Fibroblast of peridontal ligament (primary cell): ENCODE results near the gene PTH2.

ENCODE experiments used
- DNase-seq: peaks from one replicate; pipeline ENCODE4 v3.0.0-alpha.2; 2010; ENCODE audit errors: extremely low read depth

Gene PTH2

DNA sequence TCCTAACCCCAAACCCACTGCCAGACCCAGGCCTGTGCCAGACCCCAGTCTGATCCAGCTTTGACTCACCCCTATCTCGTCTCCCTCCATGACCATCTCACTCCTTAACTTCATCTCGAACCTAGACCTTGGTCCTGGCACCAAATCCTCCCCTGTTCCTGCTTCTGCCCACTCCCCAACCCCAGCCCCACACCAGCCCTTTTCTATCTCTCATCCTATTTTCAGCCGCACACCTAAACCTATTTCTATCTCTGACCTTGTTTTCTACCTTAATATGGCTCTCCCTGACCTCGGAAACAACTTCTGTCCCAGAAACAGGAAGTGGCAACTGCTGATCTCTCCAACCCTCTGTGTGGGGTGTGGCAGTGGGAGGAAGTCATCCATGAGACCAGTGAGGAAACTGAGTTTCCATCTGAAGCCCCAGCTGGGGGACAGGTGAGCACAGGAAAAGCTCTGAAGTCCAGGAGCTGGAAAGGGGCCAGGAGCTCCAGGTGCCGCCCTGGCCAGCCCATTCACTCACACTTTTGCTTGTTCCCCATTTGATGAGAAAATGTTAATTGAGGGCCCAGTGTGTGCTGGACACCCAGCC is 13.7 kb downstream of the PTH2 start:
- no peak for DNase-seq

DNA sequence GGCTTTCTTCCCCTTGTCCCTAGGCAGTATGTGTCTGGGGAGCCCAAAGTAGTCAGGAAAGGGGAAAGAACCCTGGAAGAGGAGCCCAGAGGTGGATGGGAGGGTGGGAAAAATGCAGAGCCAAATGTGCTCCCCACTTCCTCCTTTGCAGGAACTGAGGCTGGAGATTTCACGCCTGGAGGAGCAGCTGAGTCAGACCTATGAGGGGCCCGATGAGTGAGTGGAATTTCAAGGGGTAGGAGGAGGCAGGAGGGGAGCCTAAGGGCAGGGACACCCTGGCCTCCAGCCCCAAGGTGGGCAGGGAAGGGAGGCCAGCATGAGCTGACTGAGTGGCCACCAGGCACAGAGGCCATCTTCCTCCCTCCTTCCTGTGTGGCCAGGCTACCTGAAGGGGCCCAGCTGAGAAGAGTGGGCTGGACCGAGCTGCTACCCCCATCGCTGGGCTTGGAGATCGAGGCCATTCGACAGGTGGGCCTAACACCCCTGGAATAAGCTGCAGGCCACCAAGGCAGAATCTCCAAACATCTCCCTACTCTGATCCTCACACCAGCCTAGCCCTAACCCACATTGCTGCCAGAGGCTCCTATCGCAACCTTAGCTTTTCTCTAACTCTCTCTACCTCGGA is 14.3 kb downstream of the PTH2 start:
- DNase-seq, result no peak

DNA sequence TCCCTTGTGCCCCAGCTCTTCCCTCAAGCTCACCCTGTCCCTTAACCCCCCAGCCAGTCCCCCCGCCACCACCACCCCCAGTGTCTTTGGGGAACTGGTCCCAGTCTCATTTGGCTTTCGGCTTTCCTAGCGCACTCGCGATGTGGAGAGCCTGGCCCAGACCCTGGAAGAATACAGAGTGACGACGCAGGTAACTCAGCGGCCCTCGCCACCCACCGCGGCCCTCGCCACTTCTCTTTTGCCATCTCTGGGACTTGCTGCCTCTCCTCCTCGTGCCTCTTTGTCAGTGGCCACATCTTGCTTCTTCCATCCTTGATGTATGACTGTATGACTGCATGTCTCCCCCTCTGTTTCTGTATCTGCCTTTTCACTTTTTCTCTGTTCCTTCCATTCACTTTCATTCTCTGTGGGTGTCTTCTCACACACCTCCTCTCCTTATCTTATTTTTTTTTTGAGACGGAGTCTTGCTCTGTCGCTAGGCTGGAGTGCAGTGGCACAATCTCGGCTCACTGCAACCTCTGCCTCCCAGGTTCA is 15.7 kb downstream of the PTH2 start:
- no peak for DNase-seq

DNA sequence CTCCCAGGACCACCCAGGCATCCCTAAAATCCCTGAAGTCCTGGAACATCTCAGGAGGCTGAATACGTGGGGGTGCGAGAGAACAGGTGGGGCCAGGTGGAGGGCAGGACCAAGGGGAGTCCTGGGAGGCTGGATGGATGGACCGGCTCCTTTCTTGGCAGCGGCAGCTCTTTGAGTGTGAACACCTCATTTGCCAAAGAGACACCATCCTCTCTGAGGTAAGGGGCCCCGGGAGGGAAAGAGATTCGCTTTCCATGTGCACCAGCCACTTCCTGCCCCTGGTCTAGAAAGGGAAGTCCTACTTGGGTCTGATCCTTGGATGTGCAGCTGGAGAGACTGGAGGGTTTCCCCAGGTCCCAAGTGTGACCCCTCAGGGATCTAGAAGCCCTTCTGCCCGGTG is 16.2 kb downstream of the PTH2 start:
- no peak for DNase-seq

DNA sequence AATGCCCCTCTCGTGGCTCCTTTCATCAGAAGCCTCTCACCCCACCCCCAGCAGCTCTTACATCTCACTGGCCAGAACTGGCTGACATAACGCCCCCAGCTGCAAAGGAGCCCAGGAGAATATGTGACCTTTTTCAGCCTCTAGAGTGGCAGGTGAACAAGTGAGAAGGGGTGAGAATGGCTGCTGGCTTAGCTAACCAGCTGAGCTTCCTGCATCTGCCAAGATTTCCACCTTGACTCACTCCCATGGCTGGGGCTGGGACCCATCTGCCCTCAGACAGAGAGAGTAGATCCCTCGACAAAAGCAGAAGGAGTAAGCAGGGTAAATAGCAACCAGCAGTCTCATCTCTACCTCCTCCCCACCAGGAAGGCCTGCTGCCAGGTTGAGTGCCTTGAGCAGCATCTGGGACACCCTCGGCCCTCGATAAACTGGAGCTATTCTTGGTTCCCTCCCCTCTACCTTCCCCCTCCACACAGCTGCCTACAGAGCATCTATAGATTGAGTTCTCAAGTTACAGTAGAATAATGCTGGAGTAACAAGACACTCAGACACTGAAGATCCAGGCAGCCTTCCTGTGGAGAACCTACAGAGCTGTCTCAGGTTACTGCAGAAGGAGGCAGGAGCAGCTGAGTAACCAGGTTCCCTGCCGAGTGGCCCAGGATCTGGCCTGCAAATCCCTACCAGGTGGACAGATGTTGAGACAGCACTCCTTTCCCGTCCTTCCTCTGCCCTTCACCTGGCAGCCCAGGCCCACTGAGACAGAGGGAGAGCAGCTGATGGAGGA is 19.6 kb downstream of the PTH2 start:
- DNase-seq, result no peak

DNA sequence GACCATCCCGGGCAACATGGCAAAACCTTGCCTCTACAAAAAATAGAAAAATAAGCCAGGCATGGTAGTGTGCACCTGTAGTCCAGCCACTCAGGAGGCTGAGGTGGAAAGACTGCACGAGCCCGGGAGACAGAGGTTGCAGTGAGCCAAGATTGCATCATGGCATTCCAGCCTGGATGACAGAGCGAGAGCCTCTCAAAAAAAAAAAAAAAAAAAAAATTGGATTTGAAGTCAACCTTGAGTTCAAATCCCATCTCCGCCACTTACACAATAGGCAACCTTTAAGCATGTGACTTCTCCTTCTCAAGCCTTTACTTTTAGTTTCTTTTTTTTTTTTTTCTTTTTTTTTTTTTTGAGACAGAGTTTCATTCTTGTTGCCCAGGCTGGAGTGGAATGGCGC is 23.2 kb downstream of the PTH2 start:
- DNase-seq, result no peak

DNA sequence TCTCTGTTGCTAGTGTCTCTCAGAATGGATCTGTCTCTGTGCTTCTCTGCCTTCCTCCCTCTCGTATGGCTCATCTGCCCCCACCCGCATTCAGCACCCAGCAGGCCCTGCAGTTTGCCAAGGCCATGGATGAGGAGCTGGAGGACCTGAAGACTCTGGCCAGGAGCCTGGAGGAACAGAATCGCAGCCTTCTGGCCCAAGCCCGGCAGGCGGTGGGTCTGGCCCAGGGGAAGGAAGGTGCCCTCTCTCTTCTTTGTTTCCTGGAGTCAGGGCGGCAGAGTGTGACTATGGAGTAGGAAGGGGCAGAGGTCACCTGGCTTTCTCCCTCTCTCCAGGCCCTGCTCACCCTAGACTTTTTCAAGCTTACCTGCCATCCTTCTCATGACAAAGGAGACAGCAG is 24.3 kb downstream of the PTH2 start:
- DNase-seq, result no peak

DNA sequence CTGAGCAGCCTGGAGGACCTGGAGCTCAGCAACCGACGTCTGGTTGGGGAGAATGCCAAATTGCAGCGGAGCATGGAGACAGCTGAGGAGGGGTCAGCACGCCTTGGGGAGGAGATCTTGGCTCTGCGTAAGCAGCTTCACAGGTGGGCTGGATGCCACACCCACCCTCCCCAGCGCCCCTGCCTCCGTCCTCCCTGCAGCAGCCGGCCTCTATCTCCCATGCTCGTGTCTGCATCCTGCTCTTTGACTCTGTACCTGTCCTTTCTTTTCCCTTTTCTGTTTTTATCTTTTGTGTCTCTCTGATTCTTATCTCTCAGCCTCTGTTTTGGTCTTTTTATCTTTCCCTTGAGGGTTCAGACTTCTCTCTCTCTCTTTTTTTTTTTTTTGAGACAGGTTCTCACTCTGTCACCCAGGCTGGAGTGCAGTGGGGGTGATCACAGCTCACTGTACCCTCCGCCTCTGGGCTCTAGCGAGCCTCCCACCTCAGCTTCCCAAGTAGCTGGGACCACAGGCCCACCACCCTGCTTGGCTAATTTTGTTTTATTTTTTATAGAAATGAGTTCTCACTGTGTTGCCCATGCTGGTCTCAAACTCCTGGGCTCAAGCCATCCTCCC is 25.1 kb downstream of the PTH2 start:
- no peak for DNase-seq

DNA sequence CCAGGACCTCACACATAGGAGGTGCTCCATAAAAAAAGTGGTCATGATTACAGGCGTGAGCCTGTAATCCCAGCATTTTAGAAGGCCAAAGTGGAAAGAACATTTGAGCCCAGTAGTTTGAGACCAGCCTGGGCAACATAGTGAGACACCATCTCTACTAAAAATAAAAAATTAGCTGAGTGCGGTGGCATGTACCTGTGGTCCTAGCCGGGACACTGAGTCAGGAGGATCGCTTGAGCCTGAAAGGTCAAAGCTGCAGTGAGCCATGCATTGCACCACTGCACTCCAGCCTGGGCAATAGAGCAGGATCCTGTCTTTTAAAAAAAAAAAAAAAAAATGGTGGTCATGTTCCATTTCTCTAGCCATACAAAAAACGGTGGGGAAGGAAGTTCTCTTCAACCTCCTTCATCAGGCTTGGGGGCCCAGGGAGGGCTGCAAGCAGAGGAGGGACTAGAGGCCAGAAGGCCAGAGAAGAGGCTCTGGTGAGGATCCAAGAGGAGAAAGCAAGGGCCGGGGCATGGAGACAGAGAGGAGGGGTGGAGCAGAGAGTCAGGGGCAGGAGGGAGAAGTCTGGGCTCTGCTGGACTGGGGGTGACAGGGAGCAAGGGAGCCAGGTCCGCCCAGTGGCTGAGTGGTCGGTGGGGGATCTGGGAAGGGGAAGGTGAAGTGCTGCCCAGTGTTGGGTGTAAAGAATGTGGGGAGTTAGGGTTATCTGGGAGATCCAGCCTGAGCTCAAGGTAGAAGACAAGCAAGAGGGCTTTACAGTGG is 26.3 kb downstream of the PTH2 start:
- DNase-seq, result no peak

DNA sequence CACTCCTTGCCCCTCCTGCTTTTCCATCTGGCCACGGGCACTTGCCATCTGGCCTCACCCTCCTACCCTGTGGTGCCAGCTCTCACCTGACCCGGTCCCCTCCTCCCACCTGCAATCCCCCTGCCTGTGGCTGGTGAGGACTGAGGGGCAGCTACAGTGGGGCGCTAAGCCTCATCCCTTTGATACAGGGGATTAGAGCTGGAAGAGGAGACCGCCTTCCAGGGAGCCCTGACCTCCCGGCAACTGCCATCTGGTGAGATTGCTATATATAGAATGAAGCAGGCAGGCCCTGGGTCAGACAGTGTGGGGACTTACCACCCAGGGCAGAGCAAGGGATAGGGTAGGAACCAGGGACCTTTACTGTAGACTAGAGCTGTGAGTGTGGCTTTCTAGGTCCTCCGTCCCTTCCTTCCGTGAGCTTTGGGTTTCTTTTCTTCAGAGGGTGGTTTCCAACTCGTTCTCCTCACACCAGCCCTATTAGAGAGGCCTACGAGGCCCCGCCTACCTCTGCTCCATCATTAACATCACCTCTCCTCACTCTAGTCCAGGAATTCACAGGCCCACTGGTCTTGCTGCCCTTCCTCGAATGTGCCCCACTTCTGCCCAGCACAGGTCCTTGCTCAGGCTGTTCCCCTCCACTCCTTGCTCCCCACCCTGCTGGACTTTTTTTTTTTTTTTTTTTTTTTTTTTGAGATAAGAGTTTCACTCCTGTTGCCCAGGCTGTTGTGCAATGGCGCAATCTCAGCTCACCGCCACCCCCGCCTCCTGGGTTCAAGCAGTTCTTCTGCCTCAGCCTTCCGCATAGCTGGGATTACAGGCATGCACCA is 27.4 kb downstream of the PTH2 start:
- no peak for DNase-seq

DNA sequence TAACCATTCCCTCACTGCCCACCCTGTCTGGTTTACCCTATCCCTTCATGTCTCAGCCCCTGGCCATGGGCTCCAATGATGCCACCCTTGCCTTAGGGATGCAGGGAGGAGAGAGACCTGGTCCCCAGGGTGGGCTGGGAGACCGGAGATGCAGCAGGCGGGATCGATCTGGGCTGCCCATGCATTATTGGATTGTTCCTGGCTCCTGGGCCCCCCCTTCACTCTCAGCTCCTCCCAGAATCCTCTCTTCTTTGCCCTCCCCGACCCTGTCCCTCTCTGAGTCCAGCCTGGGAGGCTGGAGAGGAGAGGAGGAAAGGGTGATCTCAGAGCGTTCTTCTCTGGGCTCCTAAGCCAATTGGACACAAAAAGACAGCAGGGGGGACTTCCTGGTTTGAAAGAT is 29.4 kb downstream of the PTH2 start:
- DNase-seq, result no peak

DNA sequence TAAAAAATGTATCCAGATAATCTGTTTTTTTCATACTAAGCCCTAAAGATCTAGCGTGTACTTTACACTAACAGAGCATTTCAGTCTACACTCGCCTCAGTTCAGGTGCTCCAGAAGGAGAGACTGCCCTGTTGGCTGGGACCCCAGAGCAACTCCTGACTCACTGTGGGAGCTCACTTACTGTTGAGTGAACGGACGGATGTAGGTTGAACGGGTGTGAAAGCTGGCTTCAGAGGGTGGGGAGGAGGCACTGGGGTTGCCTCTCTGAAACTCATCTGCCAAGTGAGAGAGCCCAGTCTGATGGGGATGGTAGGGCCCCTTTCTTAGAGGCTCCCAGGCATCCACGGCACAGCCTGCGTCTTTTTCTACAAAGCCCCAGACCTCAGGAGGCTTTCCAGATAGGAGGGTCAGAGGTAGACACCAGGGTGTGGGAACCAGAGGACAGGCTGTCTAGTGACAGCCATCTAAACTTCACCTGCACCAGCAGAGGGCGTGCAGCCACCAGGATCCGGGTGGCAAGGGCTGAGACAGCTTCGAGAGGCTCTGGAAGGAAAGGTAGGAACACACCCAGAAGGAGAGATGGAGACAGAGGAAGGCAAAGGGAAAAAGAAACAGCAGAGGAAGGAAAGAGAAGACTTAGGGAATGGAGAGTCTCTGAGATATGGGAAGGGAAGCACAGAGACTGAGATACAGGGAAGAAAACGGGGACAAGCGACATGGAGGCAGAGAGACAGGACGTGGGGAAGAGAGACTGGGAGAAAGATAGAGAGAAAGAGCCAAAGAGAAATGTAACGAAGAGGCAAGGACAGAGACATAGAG is 31.5 kb downstream of the PTH2 start:
- peak; percentile 60 for DNase-seq

DNA sequence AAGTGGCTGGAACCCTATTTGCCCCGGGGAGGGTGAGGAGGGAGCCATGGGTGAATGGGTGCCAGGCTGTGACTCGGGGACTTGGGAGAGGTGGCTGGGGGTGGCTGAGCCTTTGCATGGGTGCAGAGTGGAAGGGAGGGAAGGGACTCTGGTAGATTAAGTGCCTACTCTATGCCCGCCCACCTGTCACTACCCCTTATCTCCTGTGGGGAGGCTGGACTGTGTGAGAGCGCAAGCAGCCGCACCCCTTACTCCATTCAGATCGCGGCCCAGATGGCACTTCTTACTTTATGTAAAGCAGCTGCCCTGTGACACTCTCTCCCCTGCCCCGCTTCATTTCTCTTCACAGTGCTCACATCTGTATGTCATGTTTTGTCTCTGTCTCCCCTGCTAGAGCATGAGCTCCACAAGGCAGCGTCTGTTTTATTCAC is 32.3 kb downstream of the PTH2 start:
- DNase-seq, result no peak

DNA sequence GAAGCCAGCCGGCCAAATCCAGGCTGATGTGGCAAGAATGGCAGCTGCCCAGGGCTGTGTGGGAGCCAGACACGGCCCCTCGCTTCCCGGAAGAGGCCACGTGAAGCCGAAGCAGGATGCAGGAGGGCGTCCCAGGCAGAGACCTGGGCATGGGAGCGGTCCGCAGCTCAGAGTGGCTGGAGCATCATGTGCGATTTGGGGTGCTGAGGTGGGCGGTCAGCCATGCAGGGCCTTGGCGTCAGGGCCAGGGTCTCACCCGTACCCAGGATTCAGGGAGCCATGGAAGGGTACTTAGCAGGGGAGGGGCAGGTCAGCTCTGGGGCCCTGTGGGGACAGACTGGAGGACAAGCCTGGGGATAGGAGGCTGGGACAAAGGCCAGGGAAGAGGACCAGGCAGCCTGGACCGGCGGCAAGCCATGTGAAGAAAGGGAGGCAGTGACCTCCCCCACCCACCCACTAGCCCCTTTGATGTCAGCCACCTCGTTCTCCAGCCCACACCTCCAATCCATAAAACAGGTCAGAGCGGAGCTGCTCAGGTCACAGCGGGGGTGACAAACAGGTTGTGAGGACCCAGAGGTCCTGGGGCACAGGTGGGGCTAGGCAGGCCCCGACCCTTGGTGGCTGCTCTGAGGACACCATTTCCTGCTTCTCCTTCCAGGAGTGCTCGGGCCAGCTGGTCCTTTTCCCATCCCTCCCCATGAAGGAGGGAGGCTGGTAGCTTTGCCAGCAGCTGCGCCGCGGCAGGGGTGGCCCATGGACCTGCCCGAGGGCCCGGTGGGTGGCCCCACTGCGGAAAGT is 32.9 kb downstream of the PTH2 start:
- no peak for DNase-seq

DNA sequence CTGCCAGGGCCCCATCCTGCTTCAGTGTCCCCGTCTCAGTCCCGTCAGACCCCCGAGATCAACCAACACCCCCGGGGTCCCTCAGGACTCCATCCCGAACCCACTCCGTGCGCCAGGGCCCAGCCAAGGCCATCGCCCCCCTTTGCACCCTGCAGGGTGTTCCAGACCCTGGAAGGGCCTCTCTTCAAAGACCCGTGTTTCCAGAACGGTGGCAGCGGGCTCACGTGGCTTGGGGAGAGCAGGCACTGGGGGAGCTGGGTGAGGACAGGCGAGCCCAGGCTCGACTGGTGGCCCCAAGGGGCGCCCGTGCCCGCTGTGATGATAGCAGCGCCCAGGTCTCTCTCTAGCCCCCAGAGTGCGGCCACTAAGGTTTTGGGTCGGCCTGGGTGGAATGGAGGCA is 33.8 kb downstream of the PTH2 start:
- no peak for DNase-seq

DNA sequence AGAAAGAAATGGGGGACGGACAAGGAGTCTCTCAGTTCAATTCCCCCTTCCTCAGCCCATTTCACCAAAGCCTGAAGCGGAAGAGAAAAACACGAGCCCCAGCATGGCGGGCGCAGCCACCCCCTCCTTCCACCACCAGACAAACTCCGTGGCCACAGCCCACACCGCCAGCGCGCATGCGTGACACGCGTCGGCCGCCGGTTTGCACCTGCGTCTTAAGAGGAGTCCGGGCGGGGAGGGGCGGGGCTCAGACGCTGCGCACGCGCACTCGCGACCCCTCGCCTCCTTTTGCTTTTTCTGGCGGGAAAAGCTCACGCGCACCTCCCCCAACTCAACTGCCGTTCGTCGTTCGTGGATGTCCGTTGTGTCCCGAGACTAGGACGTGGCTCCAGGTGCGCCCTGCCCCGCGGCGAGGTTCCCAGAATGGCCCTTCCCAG is 35.3 kb downstream of the PTH2 start, which contains the start of gene KASH5:
Gene KASH5 (plus strand): TSS at position 314 of the 437 bp plus-strand sequence. CDS start 2,635 bp downstream, outside the sequence.
- DNase-seq, result no peak

DNA sequence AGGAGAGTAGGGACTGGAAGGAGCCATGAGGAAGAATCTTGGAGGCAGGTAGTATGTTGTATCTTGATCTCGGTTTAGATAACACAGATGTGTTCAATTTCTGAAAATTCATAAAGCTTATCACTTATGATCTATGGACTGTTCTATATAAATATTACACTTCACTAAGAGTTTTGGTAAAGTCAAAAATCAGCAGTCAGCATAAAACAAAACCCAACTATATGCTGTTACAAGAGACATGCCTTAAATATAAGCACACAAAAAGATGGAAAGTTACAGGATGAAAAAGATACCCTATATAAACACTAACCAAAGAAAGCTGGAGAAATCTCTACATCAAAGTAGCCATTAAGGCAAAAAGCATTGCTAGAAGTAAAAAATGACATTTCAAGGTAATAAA is 39.6 kb downstream of the PTH2 start:
- no peak for DNase-seq

DNA sequence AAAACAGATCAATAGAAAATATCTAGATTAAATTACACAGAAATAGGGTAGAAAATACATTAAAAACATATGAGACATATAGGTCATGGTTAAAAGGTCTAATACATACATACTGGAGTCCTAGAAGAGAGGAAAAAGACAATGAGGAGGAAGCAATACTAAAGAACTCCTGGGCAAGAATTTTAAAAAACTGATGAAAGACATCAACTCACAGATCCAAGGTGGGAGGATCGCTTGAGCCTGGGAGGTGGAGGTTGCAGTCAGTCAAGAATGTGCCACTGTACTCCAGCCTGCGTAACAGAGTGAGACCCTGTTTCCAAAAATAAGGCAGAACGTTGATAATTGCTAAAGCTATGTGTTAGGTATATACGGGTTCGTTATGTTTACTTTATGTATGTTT is 40.6 kb downstream of the PTH2 start:
- DNase-seq, result no peak

DNA sequence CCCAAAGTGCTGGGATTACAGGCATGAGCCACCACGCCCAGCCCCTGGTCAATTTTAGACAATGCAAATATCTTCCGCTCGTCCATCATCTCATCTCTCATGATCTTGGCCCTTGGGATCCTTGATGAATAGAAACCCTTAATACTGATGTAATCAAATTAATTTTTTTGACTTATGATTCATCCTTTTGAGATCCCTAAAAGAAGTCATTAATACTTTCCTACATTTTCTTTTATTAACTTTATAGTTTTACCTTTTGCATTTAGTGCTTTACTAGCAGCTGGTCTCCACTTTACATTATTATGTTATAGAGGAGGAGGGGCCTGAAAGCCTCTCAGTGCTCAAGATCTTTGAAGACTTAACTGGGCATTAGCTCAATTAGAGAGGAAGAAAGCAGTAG is 42.9 kb downstream of the PTH2 start:
- DNase-seq, result no peak
